NCI-H2227 (cell line): ENCODE results near the gene IDUA.

Source experiments
- DNase-seq: peaks from one replicate; lab custom pipeline; 2025; ENCODE audit not compliant: unreplicated experiment; lab: John Stamatoyannopoulos, UW

Gene IDUA

DNA sequence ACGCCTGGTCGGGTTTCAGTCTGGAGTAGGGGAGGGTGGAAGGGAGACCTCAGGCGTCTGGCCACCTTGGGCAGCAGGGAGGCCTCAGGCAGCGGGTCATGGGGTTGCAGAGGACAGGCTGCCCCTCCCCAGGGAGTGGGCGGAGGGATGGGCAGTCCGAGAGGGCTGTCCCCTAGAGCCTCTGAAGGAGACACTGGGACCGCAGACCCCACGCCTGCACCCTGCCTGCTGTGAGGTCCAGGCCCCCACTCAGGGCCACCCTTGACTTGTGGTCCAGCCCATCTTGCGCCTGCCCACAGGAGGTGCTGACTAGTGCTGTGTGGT, 41.0 kb downstream of the IDUA start:
- DNase-seq = no peak

DNA sequence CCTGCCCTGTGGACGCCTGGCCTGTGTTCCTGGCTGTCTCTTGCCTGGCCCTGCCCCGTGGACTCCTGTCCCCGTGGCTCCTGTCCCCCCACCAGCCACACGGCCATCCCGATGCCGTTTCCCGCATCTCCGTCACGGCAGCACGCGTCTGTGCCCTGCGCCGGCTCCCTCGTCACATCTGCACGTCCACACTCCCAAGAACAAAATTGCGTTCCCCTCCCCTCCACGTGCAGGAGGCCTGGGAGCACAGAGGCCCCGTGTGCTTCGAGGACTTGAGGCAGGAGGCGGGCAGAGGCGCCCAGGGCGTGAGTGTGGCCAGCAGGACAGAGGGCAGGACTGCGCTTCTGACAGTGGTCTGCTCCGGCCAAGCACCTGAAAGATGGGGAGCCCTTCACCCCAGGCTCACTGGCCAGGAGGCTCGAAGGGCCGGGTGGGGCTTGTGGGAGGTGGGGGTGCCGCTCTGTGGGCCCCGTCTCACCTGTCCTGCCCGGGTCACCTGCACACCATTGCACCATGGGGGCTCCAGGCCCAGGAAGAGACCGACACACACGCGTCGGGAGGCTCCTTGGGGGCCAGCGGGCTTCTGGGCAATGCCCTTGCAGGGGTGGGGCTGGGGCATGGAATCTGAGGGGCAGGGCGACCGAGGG, 41.9 kb downstream of the IDUA start:
- no peak for DNase-seq

DNA sequence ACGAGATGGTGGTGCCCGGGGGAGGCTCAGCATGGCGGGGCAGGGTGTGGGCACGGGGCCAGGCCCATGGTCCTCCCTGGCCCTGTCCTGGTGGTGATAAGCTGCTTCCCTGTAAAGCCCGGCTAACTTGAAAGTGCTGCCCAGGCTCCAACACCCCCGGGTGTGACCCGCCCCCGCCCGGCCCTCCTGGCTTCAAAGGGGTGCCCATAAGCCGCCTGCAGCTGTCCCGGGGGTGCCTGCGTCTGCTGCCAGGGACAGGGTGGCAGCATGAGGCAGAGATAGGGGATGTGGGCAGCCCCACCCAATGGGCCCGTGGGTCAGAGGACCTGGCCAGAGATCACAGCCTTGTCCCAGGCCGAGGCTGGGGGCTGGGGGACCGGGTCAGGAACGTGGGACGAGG, 42.7 kb downstream of the IDUA start:
- no peak for DNase-seq

- DNase-seq = no peak
Measured at GRCh38 chr4:1030031-1030430, 43.2 kb downstream of the IDUA start.

- DNase-seq = no peak
Measured at GRCh38 chr4:1030559-1030958, 43.7 kb downstream of the IDUA start.

GRCh38 chr4:1031346-1031745, 44.5 kb downstream of the IDUA start:
- DNase-seq = no peak

DNA sequence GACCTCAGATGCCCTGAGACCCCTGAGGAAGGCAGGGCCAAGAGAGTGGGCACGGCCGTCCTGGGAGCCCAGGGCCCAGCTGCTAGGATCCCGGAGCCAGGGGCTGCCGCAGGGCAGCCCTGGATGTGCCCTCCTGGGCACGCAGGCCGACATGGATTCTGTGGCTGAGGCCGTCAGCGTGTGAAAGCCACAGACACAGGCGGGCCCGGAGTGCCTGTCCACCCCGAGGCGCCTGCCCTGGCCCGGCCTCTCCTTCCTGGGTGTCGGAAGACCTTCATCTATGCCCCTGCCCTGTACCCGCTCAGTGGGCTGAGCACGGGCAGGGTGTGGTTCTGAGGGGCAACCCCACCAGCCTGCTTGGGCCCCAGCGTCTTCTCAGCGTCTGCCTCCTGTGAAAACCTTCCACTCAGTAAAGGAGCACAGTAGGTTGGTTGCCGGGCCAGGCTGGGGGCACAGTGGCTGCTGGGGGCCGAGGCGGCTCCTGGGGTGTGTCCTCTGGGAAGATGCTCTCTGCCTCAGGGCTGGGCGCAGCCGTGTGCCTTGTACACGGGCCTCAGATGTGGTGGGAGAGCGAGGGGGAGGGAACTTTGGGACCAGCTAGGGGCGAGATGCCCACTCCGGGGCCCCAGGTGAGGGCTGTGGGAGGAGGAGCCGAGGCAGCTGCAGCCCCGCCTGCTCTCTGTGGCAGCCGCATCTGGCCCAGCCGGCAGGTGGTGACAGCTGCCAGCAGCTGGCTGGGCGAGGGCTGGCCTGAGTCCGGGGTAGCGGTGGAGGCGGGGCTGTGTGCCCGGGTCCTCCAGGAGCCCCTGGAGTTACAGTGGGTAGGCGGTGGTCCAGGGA, 45.3 kb downstream of the IDUA start:
- DNase-seq = no peak

DNA sequence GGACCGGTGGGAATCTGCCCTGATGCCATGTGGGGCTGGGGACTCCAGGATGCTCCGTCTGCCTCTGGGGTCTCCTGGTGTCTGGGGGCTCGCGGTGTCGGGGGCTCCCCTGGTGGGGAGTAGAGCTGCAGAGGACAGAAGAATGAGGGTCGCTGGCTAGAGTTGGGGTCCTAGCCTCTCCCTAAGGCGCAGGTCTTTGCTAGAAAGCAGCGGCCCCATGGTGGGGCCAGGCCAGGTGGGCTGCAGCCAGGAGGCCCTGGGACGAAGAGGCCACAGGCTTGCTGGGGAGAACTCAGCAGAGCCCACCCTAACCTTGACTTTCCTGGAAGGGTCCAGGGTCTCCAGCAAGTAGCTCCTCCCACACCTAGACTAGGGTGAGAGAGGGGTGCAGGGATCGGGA, 46.0 kb downstream of the IDUA start:
- DNase-seq = no peak

GRCh38 chr4:1033840-1034551, 47.2 kb downstream of the IDUA start:
- no peak for DNase-seq

- no peak for DNase-seq
Measured at GRCh38 chr4:1035510-1035909, 48.7 kb downstream of the IDUA start.

- DNase-seq = no peak
Measured at GRCh38 chr4:1036095-1036494, 49.3 kb downstream of the IDUA start.

DNA sequence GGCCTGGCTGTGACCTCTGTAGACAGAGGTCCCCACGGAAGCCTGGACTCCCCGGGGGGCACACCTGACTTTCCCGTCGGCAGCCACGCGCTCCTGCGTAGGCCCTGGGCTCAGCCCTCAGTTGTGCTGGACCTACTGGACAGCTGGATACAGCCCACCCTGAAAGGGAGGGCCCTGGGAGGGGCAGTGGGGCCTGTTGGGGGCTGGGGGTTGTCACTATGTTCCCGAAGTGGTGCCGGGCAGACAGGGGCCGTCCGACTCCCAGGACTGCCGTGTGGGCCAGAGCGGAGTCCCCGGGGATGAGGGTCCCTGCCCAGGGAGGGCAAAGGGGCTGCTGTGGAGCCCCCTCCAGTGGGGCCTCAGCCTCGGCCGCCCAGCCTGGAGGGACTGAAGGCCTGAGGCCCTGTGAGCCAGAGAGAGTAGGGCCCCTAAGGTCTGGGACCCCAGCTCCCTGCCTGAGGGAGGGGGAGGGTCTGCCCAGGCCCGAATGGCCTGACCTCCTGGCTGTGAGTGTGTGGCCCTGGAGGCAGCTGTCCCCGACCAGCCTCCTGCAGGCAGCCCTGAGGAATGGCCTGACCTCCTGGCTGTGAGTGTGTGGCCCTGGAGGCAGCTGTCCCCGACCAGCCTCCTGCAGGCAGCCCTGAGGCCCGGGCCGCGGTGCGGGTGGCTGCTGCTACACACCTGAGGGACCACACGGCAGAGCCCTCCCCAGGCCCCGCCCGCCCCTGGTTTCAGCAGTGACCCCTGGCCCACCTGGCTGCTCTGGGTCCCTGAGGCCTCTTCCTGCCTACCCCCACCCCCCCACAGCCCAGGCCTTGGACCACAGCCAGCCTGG, 50.3 kb downstream of the IDUA start:
- DNase-seq = no peak

DNA sequence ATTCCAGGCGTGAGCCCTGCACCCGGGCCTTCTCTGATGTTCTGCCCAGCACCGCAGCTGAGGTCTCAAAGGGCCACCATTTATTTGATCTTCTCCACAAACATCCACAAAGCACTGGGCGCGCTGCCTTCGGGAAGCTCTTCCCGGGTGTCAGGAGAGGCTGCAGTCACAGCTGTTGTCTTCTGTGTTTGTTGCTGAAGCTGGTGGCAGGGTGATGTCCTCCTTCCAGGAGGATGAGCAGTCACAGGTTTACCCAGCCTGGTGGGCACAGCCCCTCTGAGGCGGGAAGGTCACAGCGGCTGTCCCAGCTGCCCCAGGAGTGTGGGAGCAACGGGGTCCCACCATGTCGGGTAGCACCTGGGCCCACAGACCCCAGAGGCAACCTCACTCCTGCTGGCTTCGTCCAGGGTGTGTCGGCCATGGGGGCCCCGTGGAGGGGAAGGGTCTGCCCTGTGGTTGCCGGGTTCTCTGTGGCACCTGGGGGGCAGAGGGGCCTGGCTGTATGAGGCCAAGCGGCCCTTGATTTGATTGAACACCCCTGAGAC, 52.2 kb downstream of the IDUA start:
- no peak for DNase-seq

DNA sequence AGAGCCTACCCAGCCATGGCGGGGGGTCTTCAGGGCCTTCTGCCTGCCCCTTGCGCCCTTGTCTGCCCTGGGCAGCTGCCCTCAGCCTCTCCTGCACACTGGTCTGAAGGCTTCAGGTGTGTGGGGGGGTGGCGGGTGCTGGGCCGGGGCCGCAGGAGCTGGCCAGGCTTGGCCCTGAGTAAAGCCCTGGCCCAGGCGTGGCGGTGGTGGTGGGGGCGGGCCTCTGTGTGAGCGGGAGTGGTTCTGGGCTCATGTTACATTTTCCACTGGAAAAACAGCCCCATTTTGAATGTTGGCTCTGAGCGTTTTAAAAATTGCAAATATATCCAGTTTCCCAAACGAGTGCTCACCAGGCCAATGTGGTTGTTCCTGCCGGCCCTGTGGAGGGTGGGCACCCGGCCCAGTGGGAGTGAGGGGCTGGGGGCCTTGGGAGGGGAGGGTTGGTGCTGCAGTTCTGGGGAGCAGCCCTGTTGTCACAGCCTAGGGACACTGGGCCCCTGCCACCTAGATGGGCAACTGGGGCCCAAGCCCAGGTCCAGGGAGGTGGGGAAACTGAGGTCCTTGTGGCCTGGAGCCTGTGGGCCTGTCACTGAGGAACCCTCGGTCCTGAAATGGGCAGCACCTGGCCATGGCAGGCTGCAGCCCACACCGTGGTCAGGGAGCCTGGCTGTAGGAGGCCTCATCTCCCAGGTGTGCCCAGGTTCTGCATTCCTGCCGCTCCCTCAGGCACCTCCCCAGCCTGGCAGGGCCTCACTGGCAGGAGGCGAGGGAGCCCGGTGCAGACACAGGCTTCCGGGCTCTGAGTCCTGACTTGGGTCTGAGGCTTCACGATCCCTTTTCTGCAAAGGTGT, 52.9 kb downstream of the IDUA start:
- DNase-seq = no peak

DNA sequence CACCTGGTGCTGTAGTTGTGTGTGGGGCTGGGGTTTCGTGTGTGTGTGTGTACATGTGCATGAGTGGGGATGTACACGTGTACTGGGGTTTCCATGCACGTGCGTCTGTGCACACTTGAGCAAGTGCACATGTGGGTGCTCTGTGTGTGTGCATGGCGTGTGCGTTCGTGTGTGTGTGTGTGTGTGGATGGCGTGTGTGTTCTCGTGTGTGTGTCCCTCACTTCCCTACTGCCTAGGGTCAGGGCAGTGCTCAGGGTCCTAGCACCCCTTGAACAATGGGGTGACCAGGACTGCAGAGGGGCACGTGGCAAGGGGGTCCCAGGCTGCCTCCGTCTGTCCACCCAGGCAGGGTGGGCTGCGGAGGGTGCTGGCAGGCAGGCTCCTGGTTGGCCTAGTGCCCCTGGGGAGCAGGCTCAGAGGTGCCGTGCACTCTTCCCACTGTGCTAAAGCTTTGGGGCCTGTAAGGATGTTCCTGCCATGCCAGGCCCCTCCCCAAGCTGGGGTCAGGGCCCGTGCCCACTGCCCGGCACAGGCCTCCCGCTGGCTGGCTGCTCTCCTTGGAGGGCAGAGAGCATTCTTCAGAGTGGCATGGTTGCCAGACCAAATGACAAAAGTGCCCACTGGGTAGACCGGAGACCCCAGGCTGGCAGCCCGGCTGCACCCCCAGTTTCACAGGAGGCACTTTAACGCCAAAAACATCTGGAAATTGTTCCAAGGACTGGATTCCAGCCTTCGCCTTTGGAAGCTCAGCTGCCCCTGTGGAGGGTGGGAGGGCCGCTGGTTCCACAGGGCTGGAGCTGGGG, 53.7 kb downstream of the IDUA start:
- DNase-seq = no peak

DNA sequence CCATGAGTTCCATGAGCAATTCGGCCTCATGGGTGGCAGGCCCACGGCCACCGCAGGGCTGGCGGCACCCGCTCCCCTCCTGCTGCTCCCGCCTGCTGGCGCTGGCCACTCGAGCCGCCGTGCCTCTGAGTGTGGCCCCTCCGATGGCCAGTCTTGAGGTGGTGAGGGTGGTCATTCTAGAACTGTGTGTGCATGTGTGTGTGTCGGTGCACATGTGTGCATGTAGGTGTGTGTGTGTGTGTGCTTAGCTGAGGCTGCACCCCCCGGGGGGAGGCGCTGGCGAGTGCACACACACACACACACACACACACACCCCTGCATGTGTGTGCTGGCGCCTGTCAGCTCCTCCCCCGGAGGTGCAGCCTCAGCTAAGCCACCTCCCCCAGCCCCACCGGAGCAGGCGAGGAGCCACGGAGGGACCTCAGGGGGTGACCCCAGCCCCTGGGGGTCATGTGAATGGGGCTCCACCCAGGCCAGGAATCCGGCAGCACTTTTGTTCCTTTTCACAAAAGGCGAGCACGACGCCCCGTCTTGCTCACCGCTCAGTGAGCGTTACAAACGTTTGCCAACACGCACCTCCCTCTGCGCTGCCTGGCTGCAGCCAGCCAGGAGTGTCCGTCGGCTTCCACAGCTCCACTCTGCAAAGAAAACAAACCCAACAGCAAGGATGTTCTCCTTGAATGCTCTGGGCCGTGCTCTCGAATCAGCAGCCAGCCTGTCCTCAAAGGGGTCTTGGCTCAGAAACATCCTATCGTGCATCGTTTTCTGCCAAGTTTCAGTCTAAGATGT, 54.5 kb downstream of the IDUA start:
- peak; percentile 51 for DNase-seq

DNA sequence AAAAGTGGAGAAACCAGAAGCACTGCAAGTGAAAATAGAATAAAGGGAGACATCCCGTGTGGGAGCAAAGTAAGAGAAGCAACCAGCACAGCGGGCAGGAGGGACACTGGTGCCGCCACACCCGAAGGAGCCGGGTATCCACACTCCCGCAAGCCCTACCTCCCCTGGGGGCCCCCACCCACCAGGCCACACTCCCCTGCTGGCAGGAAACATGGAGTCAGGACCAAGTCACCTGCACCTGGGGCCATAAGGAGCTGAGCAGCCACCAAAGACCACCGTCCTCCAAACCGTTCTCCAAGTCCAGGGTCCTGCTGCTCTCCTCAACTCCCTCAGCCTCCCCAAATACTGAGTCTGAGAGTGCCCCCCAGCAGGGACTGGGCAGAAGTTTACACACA, 55.1 kb downstream of the IDUA start:
- no peak for DNase-seq

GRCh38 chr4:1042352-1043055, 55.7 kb downstream of the IDUA start:
- DNase-seq = no peak
